Fibroblast of skin of right quadriceps (primary cell): ENCODE data around the gene UBE2Z.
"Not testable (repeated sequence)": the region's sequence is repeated elsewhere in the genome, so short reads cannot be mapped to it uniquely, and the experiment has no call there.

ENCODE experiments used
- DNase-seq: peaks from one replicate; pipeline ENCODE4 v3.0.0-alpha.2; 2013

UBE2Z gene

GRCh38 chr17:48908047-48908843 lies at the start of gene UBE2Z:
Gene UBE2Z (plus strand): TSS chr17:48908407. CDS start chr17:48908504, 97 bp downstream.
- DNase-seq = peak; percentile 96

GRCh38 chr17:48860034-48860433 lies 48.2 kb upstream of the UBE2Z start:
- DNase-seq = no peak

DNA sequence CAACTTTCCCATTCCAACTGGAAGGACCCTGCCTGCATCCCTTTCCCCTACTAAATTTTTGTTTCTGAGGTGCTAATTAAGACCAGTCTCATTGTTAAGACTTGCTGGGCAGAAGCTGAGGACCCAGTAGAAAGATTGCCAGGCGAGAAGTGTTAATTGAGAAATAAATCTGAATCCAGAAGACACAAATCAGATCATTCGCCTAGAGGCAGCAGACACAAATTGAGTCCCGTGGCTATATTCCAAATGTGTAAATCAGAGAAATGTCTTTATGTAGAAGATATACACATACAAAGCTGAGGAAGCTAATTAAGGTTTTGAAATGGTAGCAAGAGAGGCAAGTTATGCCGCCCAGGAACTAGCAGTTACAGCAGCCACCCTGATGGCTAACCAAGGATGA lies 47.8 kb upstream of the UBE2Z start:
- DNase-seq = no peak

- DNase-seq = no peak
Measured at GRCh38 chr17:48868916-48869500, 39.2 kb upstream of the UBE2Z start.

- DNase-seq = no peak
Measured at GRCh38 chr17:48869821-48870318, 38.3 kb upstream of the UBE2Z start.

DNA sequence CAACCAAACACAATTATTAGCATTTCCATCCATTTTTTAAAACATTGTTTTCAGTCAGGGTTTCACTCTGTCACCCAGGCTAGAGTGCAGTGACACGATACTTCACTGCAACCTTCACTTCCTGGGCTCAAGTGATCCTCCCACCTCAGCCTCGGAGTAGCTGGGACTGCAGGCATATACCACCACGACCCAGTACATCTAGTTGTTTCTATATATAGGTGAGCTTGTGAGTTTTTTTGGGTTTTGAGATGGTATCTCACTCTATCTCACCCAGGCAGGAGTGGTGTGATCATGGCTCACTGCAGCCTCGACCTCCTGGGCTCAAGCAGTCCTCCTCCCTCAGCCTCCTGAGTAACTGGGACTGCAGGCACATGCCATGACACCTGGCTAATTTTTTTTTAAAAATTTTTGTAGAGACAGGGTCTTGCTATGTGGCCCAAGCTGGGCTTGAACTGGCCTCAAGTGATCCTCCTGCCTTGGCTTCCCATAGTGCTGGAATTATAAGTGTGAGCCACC lies 37.1 kb upstream of the UBE2Z start:
- DNase-seq = no peak

DNA sequence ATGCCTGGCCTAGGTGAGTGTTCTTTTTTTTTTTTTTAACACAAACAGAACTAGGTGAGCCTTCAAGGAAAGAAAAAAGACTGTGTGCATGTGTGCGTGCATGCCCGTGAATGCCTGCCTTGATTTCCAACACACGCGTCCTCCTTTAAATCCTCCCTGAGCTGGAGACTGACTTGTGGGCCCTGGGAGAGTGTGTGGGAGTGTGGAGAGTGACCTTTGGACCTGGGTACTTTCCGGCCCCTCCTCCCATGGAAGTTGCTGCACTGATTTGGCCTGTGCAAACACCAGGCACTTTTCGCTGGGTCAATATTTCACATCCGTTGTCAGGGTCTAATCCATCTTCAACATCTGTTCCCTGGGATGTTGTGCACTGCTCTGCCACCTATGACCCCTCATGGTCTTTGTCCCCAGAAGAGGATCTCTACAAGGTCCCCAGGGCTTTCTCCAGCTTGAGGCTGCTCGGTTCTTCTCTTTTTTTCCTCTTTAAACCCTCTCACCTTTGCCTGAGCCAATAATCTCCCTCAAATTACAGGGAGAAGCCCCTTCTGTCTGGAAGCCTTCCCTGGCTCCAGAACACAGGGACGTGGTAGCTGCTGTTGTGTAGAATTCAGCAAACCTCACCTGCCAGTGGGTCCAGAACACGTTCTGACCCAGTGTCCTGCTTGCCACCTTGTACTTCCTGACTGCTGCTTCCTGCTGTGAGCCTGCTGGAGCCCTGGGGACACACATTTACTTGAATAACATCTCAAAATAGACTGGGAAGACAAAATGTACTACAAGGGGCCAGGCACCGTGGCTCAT lies 36.5 kb upstream of the UBE2Z start:
- no peak for DNase-seq

DNA sequence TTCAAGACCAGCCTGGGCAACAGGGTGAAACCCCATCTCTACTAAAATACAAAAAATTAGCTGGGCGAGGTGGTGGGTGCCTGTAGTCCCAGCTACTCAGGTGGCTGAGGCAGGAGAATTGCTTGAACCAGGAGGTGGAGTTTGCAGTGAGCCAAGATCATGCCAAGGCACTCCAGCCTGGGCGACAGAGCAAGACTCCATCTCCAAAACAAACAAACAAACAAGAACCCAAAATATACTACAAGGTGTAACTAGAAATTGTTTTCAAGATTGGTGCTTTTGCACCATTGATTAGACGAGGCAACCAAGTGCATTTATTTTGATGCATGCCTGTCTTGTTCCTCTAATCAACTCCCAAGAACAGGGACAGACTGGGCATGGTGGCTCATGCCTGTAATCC lies 35.8 kb upstream of the UBE2Z start:
- DNase-seq = not testable (repeated sequence)

DNA sequence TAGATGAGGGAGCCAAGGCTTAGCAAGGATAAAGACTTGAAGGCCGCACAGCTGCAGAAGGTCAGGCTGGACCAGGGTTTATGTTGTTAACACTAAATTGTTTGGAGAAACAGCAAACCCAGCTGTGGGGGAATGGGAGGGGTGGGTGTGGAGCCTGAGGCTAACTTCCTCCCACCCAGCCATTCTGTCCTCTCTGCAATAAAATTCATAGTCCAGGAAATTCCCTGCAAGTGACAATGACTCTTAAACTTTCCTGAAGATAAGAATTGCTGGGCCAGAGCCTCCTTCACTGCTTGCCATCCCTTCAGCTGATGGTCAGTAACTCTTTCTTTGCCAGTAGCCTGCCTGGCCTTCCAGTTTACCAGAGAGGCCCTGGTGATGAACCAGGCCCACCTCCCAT lies 35.0 kb upstream of the UBE2Z start:
- DNase-seq = no peak

DNA sequence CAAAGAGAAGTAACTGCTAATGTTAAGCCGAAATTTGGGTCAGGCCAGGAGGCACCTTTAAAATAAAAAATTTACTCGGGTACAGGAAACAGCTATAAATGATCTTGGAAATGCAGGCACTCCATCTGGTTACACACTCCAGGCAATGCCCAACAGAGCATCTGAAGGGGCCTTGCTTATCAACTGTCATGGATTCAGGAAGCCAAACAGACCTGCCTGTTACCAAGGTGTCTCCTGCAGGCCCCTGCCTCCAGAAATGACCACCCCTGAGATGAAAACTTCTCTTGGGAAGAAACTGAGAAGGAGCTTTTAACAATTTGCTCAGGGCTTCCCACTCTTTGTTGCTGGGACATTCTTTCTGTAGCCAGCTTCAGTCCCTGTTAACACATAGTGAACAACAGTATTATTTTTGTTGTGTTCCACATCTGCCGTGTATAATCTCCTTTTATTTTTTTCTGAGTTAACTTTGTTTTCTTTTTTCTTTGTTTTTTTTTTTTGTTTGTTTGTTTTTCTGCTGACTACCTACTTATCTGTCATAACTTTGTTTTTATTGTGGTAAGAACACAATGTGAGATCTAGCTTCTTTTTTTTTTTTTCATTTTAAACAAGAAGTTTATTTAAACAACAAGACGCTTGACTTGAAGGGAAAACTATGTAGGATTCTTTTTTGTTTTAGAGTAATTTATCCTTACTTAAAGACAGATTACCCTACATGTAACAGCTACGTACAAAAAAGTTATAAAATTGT lies 34.3 kb upstream of the UBE2Z start:
- DNase-seq = no peak

DNA sequence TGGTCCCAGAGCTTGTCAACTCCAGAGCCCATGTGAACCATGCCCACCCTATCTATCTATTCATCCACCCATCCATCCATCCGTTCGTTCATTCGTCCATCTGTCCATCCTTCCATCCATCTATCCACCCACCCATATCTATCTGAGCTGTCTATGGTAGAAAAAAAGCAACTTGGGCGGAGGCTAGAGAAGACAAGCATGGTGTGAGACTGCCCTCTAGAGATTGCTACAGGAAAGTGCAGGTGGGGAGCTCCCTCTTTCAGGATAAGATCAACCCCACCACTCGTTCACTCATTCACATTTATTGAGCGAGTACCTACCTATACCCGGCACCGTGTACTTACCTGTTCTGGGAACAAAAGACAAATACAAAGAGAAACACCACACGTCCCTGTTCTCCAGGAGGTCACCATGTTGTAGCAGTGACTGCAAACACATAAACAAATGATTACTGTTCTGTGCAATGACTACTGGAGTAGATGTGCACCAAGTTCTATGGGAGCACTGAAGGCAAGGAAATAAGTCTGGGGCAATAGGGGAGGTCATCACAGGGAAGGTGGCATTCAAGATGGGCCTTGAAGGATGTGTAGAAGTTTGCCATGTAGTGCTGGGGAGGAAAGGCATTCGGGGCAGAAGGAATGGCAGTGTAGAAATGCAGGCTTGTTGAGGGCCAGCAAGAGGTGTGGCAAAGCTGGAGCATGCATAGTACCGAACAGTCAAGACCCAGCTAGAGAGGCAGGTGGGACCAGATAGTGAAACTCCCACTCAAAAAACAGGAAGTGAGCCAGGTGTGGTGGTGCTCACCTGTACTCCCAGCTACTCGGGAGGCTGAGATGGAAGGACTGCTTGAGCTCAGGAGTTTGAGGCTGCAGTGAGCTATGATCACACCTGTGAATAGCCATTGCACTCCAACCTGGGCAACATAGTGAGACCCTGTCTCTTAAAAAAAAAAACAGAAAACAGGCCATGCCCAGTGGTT lies 29.0 kb upstream of the UBE2Z start:
- peak; percentile 54 for DNase-seq

- no peak for DNase-seq
Measured at GRCh38 chr17:48882272-48882671, 25.9 kb upstream of the UBE2Z start.

DNA sequence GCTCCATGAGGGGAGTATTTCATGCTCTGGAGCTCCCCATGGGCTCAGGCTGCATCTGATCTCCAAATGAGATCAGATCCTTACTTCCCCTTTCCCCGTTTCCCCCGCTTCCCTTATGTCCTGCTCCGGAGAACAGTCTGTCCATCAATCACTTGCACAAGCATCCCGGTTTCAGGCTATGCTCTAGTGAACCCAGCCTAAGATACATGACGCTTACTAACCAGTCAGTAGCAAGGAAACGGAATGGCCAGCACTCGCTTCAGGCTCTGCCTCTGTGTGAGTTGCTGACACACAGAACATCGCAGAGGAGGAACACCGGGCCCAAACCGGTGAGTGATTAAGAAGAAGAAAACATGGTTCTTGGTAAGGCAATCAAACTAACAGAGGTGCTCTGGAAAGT lies 25.0 kb upstream of the UBE2Z start:
- DNase-seq = no peak

DNA sequence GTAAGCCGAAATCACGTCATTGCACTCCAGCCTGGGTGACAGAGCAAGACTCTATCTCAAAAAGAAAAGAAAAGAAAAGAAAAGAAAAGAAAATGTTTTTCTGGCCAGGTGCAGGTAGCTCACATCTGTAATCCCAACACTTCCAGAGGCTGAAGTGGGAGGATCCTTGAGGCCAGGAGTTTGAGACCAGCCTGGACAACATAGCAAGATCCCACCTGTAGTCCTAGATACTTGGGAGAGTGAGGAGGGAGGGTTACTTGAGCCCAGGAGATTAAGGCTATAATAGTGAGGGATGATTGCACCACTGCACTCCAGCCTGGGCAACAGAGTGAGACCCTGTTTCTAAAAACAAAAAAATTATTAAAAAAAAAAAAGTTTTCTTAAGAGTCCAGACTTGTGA lies 18.1 kb upstream of the UBE2Z start:
- DNase-seq = no peak

GRCh38 chr17:48892940-48893645 lies 15.1 kb upstream of the UBE2Z start:
- DNase-seq = no peak

DNA sequence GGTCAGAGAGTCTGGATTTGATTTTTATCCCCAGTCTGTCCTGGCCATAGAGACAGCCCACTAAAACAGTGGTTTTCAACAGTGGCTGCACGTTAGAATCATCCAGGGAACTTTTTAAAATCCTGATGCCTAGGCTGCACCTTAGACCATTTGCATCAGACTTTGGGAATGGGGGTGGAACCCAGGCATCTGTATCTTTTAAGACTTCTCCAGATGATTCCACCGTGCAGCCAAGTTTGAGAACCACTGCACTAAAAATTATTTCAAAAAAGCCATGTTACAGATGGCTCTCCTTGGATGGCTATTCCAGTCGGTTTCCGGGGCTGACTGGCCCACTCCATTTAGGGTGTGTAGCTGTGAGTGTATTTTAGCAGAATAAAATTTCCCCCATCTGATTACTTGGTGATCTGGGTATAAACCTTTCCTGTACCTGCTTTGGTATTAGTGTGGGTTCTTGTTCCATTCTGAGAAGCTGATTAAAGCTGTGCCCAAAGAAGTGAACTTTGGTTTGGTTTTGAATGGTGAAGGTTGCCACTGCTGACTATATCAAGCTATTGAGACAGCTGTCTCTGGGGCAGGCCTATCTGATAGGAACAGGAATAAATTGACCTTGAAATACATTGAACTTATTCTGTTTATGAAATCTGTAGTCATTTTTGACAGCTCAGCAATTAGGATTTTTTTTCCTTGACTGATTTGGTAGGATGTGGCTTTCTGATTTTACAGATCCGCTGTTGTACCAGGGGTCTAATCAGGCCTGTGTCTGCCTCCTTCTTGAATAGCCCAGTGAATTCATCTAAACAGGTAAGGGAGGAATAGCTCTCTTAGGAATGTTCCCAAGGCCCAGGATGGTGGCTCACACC lies 14.3 kb upstream of the UBE2Z start:
- DNase-seq = no peak

GRCh38 chr17:48894886-48895285 lies 13.3 kb upstream of the UBE2Z start:
- no peak for DNase-seq

- no peak for DNase-seq
Measured at GRCh38 chr17:48901241-48901640, 7.0 kb upstream of the UBE2Z start.

DNA sequence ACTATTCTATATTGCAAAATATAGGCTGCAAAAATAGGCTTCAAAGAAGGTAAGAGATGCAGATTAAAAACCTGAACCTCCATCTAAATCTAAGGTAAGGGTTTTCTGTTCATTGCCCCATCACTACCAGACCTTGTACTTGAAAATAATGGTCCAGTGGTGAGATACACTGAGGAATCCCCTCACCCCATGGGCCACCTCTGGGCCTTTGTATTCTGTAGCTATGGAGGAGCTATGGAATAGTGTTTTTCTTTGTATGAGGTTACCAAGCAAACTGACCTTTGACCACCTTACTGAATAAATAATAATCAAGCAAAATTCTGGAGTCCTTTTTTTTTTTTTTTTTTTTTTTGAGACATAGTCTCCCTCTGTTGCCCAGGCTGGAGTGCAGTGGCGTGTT lies 4.8 kb upstream of the UBE2Z start:
- DNase-seq = no peak

GRCh38 chr17:48904428-48904827 lies 3.8 kb upstream of the UBE2Z start:
- DNase-seq = no peak
